Measurements from ENCODE around the gene TAF8.

Gene TAF8

GRCh38 chr6:42078386-42078785 lies 28.1 kb downstream of the TAF8 start:
- no peak overlapping the region for H2BK120ac ChIP-seq (ENCODE audit: low read depth, low read length)
- no peaks in the 10 kb centered on the region for H3K27me3 ChIP-seq (ENCODE audit: control insufficient read depth in 3 of 3, insufficient read depth in 3 of 3, low read depth in 1 of 3, low read length in 3 of 3)
- DNase-seq (ENCODE audit: low spot score), result no peak

GRCh38 chr6:42079941-42080464 lies 29.7 kb downstream of the TAF8 start:
- DNase-seq (ENCODE audit: low spot score), result no peak
- Histone ChIP-seq H2AK5ac (ENCODE audit: low read depth, low read length) (no peak overlapping the region), H3K14ac (ENCODE audit: low read length) (no peak overlapping the region), H3K4ac (ENCODE audit: low read length) (no peak overlapping the region), H3K9me3 (replicated peaks in 1 of 2; ENCODE audit: control insufficient read depth in 2 of 2, insufficient read depth in 1 of 2, low read depth in 1 of 2, low read length in 2 of 2) (no peaks in the 10 kb centered on the region), H3K4me1 (ENCODE audit: control insufficient read depth in 2 of 2, insufficient read depth in 1 of 2, low read depth in 1 of 2, low read length in 2 of 2) (no peaks in the 10 kb centered on the region), H2AFZ (ENCODE audit: low read length) (no peak overlapping the region), H3K18ac (ENCODE audit: low read length) (no peak overlapping the region), H2BK15ac (ENCODE audit: low read length) (no peak overlapping the region), H3K4me2 (ENCODE audit: insufficient read depth, low read length, poor library complexity, severe bottlenecking) (no peak overlapping the region), H3K4me3 (ENCODE audit: low read length in 2 of 2) (no peak overlapping the region), H3K79me1 (ENCODE audit: low read depth, low read length) (no peaks in the 10 kb centered on the region), H4K91ac (ENCODE audit: low read depth, low read length, poor library complexity) (no peak overlapping the region), H3K27me3 (ENCODE audit: control insufficient read depth in 3 of 3, insufficient read depth in 3 of 3, low read depth in 1 of 3, low read length in 3 of 3) (no peaks in the 10 kb centered on the region), H3K27ac (replicated peaks; ENCODE audit: low read length) (no peak overlapping the region), H2BK120ac (ENCODE audit: low read depth, low read length) (no peak overlapping the region), H2BK5ac (ENCODE audit: low read length) (no peak overlapping the region), H3K23ac (ENCODE audit: low read depth, low read length, poor library complexity) (no peak overlapping the region), H3K9ac (ENCODE audit: low read depth, low read length, poor library complexity) (no peak overlapping the region), H4K8ac (ENCODE audit: low read depth, low read length) (no peak overlapping the region), H2BK12ac (ENCODE audit: low read length) (no peak overlapping the region), H3K36me3 (replicated peaks in 1 of 2; ENCODE audit: control insufficient read depth in 2 of 2, insufficient read depth in 2 of 2, low read length in 2 of 2) (peaks cover 28 to 54% of the 10 kb centered on the region in 2 donors)
- WGBS, 2 donors (ENCODE audit: extremely low coverage in 2 of 2, insufficient read length in 2 of 2, insufficient replicate concordance in 1 of 2), result no CpG with 5 or more reads among the region's 10 CpGs

More at GRCh38 chr6:42078386-42078785, 28.1 kb downstream of the TAF8 start:
- Histone ChIP-seq H4K91ac (ENCODE audit: low read depth, low read length, poor library complexity) (no peak overlapping the region), H2BK12ac (ENCODE audit: low read length) (no peak overlapping the region), H4K8ac (ENCODE audit: low read depth, low read length) (no peak overlapping the region), H3K23ac (ENCODE audit: low read depth, low read length, poor library complexity) (no peak overlapping the region), H3K9me3 (replicated peaks in 1 of 2; ENCODE audit: control insufficient read depth in 2 of 2, insufficient read depth in 1 of 2, low read depth in 1 of 2, low read length in 2 of 2) (no peaks in the 10 kb centered on the region), H3K4ac (ENCODE audit: low read length) (no peak overlapping the region), H3K79me1 (ENCODE audit: low read depth, low read length) (no peaks in the 10 kb centered on the region), H3K14ac (ENCODE audit: low read length) (no peak overlapping the region), H3K27ac (replicated peaks; ENCODE audit: low read length) (no peak overlapping the region), H2AK5ac (ENCODE audit: low read depth, low read length) (no peak overlapping the region), H3K4me2 (ENCODE audit: insufficient read depth, low read length, poor library complexity, severe bottlenecking) (no peak overlapping the region), H3K9ac (ENCODE audit: low read depth, low read length, poor library complexity) (no peak overlapping the region), H3K4me1 (ENCODE audit: control insufficient read depth in 2 of 2, insufficient read depth in 1 of 2, low read depth in 1 of 2, low read length in 2 of 2) (no peaks in the 10 kb centered on the region), H2BK15ac (ENCODE audit: low read length) (no peak overlapping the region), H3K18ac (ENCODE audit: low read length) (no peak overlapping the region), H3K36me3 (replicated peaks in 1 of 2; ENCODE audit: control insufficient read depth in 2 of 2, insufficient read depth in 2 of 2, low read length in 2 of 2) (peaks cover 34 to 66% of the 10 kb centered on the region in 2 donors), H2AFZ (ENCODE audit: low read length) (no peak overlapping the region), H2BK5ac (ENCODE audit: low read length) (no peak overlapping the region), H3K4me3 (ENCODE audit: low read length in 2 of 2) (no peak overlapping the region)
- no CpG with 5 or more reads among the region's 11 CpGs for WGBS, 2 donors (ENCODE audit: extremely low coverage in 2 of 2, insufficient read length in 2 of 2, insufficient replicate concordance in 1 of 2)

GRCh38 chr6:42083530-42083929 lies 33.2 kb downstream of the TAF8 start:
- no peak overlapping the region for H4K91ac ChIP-seq (ENCODE audit: low read depth, low read length, poor library complexity)
- H4K8ac ChIP-seq (ENCODE audit: low read depth, low read length), result no peak overlapping the region
- no CpG with 5 or more reads among the region's 5 CpGs for WGBS, 2 donors (ENCODE audit: extremely low coverage in 2 of 2, insufficient read length in 2 of 2, insufficient replicate concordance in 1 of 2)
- H2BK5ac ChIP-seq (ENCODE audit: low read length), result no peak overlapping the region
- no peak overlapping the region for H3K4ac ChIP-seq (ENCODE audit: low read length)
- no peak overlapping the region for H3K27ac ChIP-seq (replicated peaks; ENCODE audit: low read length)
- peaks cover 0 to 3% (median 0%) of the 10 kb centered on the region in 3 experiments for H3K27me3 ChIP-seq (ENCODE audit: control insufficient read depth in 3 of 3, insufficient read depth in 3 of 3, low read depth in 1 of 3, low read length in 3 of 3)
- no peak for DNase-seq (ENCODE audit: low spot score)
- H3K79me1 ChIP-seq (ENCODE audit: low read depth, low read length), result no peaks in the 10 kb centered on the region
- no peak overlapping the region for H2BK15ac ChIP-seq (ENCODE audit: low read length)
- no peak overlapping the region for H3K14ac ChIP-seq (ENCODE audit: low read length)
- H3K9me3 ChIP-seq (replicated peaks in 1 of 2; ENCODE audit: control insufficient read depth in 2 of 2, insufficient read depth in 1 of 2, low read depth in 1 of 2, low read length in 2 of 2), result no peaks in the 10 kb centered on the region
- H3K4me3 ChIP-seq (ENCODE audit: low read length in 2 of 2), result no peak overlapping the region
- H2BK120ac ChIP-seq (ENCODE audit: low read depth, low read length), result no peak overlapping the region
- no peak overlapping the region for H3K9ac ChIP-seq (ENCODE audit: low read depth, low read length, poor library complexity)
- no peak overlapping the region for H2BK12ac ChIP-seq (ENCODE audit: low read length)
- H3K36me3 ChIP-seq (replicated peaks in 1 of 2; ENCODE audit: control insufficient read depth in 2 of 2, insufficient read depth in 2 of 2, low read length in 2 of 2), result peaks cover 9 to 23% of the 10 kb centered on the region in 2 donors
- peak overlapping the region; percentile 25 for H3K23ac ChIP-seq (ENCODE audit: low read depth, low read length, poor library complexity)
- no peak overlapping the region for H2AK5ac ChIP-seq (ENCODE audit: low read depth, low read length)
- H2AFZ ChIP-seq (ENCODE audit: low read length), result no peak overlapping the region
- H3K4me1 ChIP-seq (ENCODE audit: control insufficient read depth in 2 of 2, insufficient read depth in 1 of 2, low read depth in 1 of 2, low read length in 2 of 2), result peaks cover 0 to 4% of the 10 kb centered on the region in 2 donors
- no peak overlapping the region for H3K4me2 ChIP-seq (ENCODE audit: insufficient read depth, low read length, poor library complexity, severe bottlenecking)
- H3K18ac ChIP-seq (ENCODE audit: low read length), result no peak overlapping the region

- Histone ChIP-seq H3K23ac (ENCODE audit: low read depth, low read length, poor library complexity) (no peak overlapping the region), H2BK12ac (ENCODE audit: low read length) (no peak overlapping the region), H2BK5ac (ENCODE audit: low read length) (no peak overlapping the region), H2BK120ac (ENCODE audit: low read depth, low read length) (no peak overlapping the region), H3K4me2 (ENCODE audit: insufficient read depth, low read length, poor library complexity, severe bottlenecking) (no peak overlapping the region), H3K9ac (ENCODE audit: low read depth, low read length, poor library complexity) (no peak overlapping the region), H3K18ac (ENCODE audit: low read length) (no peak overlapping the region), H2AK5ac (ENCODE audit: low read depth, low read length) (no peak overlapping the region), H3K4me3 (ENCODE audit: low read length in 2 of 2) (no peak overlapping the region), H2AFZ (ENCODE audit: low read length) (no peak overlapping the region), H3K36me3 (replicated peaks in 1 of 2; ENCODE audit: control insufficient read depth in 2 of 2, insufficient read depth in 2 of 2, low read length in 2 of 2) (peaks cover 4 to 11% of the 10 kb centered on the region in 2 donors), H4K91ac (ENCODE audit: low read depth, low read length, poor library complexity) (no peak overlapping the region), H3K79me1 (ENCODE audit: low read depth, low read length) (no peaks in the 10 kb centered on the region), H3K9me3 (replicated peaks in 1 of 2; ENCODE audit: control insufficient read depth in 2 of 2, insufficient read depth in 1 of 2, low read depth in 1 of 2, low read length in 2 of 2) (no peaks in the 10 kb centered on the region), H3K4ac (ENCODE audit: low read length) (no peak overlapping the region), H3K4me1 (ENCODE audit: control insufficient read depth in 2 of 2, insufficient read depth in 1 of 2, low read depth in 1 of 2, low read length in 2 of 2) (peaks cover 0 to 4% of the 10 kb centered on the region in 2 donors), H3K27ac (replicated peaks; ENCODE audit: low read length) (no peak overlapping the region), H3K27me3 (ENCODE audit: control insufficient read depth in 3 of 3, insufficient read depth in 3 of 3, low read depth in 1 of 3, low read length in 3 of 3) (peaks cover 0 to 3% (median 0%) of the 10 kb centered on the region in 3 experiments), H4K8ac (ENCODE audit: low read depth, low read length) (no peak overlapping the region), H3K14ac (ENCODE audit: low read length) (no peak overlapping the region), H2BK15ac (ENCODE audit: low read length) (no peak overlapping the region)
- no peak for DNase-seq (ENCODE audit: low spot score)
- no CpG with 5 or more reads among the region's 5 CpGs for whole genome bisulfite sequencing, 2 donors (ENCODE audit: extremely low coverage in 2 of 2, insufficient read length in 2 of 2, insufficient replicate concordance in 1 of 2)
Observed at GRCh38 chr6:42084889-42085288, 34.6 kb downstream of the TAF8 start.

All from neuronal stem cell (in vitro differentiated cells).